ELR (cell line): ENCODE results near the gene PLAGL1.
A peak's percentile ranks its signal among the peaks of the same experiment; 100 is the strongest.

Experiments
- DNase-seq: peaks from one replicate; pipeline ENCODE4 v3.0.0-alpha.2; 2015; ENCODE audit warnings: low read depth

Gene PLAGL1

GRCh38 chr6:143965503-143966171, 42.4 kb downstream of the PLAGL1 start:
- peak; percentile 56 for DNase-seq

DNA sequence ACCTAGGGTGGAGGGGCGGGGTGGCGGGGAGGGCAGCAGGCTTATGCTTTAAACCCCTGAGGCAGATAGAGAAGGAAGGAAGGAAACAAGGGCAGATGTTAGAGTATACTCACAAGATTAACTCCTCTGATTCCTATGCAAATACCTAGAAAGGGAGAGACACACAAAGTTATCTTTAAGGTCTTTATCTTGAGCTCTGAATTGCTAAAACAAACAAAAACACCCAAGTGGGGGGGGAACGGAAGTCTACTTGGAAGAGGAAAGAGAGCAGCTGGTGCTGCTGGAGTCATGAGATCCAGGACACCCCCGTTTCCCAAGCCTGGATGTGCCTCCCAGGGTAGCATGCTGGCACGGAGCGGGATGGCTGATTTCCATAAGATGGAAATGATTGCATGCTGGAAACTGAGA, 43.4 kb downstream of the PLAGL1 start:
- no peak for DNase-seq

- no peak for DNase-seq
Measured at GRCh38 chr6:143963158-143963919, 44.7 kb downstream of the PLAGL1 start.

DNA sequence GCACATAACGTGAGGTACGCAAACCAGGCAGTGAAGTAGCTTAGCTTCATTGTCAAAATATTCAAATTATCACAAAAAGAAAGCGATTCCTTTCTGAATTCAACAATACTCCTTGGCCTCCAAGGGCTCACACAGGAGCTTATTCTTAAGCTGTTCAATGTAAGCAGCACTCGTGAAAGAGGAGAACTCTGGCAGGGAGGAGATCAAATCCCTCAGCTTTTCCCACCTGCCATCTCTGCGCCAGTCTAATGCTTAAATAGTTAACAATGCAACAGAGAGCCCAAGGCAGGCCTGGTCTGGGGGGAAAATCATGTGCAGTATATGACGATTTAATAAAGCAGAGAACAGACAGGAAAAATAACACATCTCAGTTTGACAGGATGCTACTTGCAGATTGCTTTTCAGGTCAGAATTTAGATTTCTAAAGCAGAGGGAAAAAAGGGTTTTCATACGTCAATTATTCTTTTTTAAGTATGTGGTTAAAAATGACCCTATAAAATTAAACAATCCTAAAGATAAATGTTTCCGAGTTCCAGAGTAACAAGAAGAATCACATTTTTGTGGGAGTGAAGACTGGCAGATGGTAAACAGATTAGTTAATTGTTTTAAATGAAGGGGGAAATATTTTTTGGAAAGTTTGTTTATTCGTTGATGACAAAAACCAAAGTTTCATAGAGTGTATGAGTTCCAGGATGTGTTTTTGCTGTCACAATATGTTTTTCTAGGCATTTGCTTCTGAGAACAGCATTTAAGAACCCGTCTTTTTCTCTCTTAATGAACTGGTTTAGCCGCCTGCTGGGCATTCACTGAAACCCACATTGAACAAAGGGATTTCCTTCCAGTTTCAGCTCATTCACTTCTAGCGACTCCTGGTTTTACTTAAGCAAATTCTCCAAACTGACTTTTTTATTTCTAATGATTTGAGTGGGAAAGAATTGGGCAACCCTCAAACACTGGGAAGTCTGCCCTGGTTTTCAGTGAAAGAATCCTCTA, 45.9 kb downstream of the PLAGL1 start:
- peak; percentile 42 for DNase-seq

GRCh38 chr6:143961066-143961465, 47.0 kb downstream of the PLAGL1 start:
- no peak for DNase-seq

DNA sequence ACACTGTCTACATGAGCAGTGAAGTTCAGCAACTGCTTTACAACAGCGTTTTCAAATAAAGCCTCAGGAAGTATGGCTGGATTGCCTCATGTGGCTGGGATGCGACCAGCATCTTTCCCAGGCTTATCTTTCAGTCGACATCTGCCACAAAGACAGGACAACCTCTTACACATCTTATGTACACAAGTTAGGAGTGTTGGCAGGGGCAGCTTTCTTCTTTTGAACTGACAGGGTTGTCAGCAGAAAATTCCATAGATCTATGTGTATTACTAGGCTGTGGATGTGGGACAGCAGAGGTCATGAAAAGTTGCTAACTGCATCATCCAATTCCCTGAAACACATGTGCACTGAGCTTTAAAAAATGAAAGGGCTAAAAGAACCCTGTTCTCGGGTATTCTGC, 48.1 kb downstream of the PLAGL1 start:
- DNase-seq = no peak

GRCh38 chr6:143958839-143959399, 49.1 kb downstream of the PLAGL1 start:
- DNase-seq = no peak

- no peak for DNase-seq
Measured at GRCh38 chr6:143957679-143958274, 50.3 kb downstream of the PLAGL1 start.

DNA sequence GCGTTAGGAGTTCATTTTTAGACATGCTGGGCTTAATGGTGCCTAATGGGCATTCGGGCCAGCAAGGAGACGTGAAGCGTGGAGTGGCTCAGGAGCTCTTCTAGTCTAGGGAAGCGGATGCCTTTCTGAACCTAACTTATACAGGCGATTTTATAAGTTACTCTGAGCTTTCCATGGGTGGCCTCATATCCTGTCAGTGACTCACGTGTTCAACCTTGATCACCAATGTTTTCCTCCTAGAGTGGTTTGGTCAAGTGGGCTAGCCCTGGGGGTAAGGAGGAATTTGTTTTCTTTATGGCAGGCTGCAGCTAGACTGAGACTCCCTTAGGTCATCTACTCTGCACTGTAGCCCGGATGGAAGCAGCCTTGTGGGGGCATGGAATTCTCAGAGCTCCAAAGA, 52.1 kb downstream of the PLAGL1 start:
- DNase-seq = peak; percentile 69

GRCh38 chr6:143953922-143954321, 54.1 kb downstream of the PLAGL1 start:
- no peak for DNase-seq

GRCh38 chr6:143952947-143953701, 54.9 kb downstream of the PLAGL1 start:
- no peak for DNase-seq

DNA sequence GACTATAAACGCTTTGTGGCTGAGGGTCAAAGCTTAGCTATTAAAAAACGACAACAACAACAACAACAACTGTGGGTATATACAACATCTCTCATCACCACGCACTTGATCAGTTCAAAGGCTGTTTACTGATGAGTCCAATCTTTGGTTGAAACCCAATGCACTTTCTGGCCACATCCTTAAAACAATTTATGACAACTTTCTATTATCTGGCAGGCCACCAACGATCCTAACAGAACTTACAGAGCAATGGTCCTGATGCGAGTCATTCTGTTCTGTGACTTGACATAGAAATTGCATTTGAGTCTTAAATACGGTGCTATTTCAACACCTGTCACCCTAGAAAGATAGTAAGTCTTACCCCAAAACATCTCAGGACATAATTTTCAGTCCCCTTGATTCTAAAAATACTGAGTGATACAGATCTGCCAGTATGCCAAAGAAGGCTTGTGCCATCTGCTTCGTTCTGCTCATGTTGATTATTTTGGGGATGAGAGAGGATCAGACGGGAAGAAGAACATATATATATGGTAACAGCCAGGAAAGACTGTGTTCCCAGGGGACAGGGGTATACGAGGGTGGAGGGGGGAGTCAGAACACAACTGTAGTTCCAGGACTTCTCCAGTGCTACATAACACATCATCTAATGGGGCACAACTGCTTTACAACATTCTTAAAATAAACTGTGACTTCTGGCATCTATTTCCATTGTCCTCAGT, 55.8 kb downstream of the PLAGL1 start:
- no peak for DNase-seq

DNA sequence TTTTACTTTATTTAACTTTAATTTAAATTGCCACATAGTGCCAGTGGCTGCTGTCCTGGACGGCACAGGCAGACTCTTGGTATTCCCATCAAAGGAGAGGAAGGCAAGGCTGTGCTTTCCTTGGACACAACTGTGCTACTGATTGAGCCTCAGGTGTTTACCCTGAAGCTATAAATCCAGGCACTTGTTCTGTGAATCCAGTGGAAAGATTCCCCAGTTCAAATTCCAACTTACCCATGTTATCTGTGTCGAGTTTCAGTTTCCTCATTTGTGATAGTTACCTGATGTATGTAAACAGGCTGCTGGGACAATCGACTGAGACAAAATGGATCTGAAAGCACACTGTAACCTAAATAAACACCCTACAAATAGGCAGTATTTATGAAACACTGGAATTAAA, 57.2 kb downstream of the PLAGL1 start:
- no peak for DNase-seq

GRCh38 chr6:143949962-143950361, 58.1 kb downstream of the PLAGL1 start:
- DNase-seq = no peak

DNA sequence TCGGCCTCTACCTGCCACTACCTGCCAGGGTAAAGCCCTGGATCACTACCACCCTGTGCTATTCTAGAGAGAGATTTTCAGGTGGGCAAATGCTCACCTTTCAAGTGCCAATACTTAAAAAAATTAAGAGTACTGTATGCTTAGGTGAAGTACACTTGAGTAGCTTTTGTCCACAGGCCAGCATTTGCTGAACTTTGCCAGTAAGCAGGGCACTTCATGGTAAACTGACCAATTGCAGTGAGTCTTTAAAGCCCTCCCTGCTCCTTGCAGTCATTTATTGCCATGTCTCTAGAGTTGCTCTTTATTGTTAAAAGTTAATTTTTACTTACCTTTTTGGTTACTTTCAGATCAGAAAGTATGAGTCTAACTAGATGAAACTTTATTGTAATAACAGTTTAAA, 58.5 kb downstream of the PLAGL1 start:
- DNase-seq = no peak

GRCh38 chr6:143948208-143948607, 59.9 kb downstream of the PLAGL1 start:
- no peak for DNase-seq

DNA sequence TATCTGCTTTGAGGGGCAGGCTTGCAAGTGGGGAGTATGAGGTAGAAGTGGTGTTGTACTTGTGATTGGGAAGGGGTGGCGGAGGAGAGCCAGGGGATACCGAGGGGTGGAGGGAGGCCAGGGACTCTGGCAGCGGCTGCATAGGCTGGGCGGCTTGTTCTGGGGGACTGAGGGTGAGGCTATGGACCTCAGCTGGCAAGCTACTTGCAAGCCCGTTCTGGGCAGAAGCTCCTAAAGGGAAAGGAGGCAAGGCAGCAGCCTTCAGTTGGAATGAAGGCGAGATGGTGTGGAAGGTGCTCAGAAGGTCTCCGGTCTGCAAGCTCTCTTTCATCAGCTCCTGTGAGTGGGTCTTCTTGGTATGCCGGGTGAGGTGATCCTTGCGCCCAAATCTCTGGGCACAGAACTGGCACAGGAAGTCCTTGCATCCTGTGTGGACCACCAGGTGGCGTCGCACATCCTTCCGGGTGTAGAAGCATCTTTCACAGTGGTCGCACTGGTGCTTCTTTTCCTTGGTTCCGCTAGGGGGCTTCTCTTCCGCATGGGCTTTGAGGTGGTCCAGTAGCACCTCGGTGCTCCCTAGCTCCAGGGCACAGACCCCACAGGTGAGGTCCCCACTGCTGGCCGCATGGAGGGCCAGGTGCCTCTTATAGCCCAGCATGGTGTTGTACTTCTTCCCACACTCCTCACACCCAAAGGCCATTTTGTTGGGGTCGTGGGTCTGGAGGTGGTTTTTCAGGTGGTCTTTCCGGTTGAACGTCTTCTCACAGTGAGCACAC, 66.0 kb downstream of the PLAGL1 start:
- DNase-seq = peak; percentile 81

DNA sequence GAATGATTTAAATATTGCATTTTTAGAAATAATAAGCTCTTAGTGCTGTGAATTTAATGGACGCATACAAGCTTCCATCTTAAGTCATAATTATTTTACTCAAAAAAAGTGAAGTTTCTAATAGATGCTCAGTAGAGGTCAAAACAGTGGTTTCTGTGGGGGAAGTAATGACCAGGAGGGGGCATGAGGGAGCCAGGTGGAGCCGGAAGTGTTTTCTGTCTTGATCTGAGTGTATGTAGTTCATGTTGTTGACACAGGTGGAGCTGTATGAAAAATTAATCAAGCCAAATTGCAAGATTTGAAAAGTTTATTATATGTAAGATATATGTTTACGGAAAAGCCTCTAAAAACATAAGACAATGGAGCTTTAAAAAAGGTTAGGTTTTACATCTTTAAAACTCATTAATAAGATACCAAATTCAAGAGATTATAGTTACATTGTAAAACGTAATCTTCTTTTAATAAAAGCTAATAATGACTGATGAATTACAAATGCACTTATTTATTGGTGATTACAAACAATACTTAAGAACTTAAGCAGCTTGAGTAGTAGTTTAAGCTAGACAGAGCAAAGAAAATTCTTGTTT, 68.0 kb downstream of the PLAGL1 start:
- DNase-seq = peak; percentile 78

GRCh38 chr6:143939364-143939763, 68.7 kb downstream of the PLAGL1 start:
- no peak for DNase-seq
